ENCODE results near the gene EHD3.

Gene EHD3

GRCh38 chr2:31243053-31243452, 9.1 kb downstream of the EHD3 start:
- Histone ChIP-seq H3K9me3 (ENCODE audit: insufficient read depth, low read depth, low read length) (no peaks in the 10 kb centered on the region), H3K4me1 (ENCODE audit: insufficient read depth, low read length, poor library complexity, severe bottlenecking) (no peaks in the 10 kb centered on the region), H3K9ac (ENCODE audit: low read depth, low read length, poor library complexity, severe bottlenecking) (no peak overlapping the region), H2AFZ (ENCODE audit: low read length) (no peak overlapping the region), H3K4me2 (ENCODE audit: low read depth, low read length, poor library complexity, severe bottlenecking) (no peak overlapping the region), H3K27me3 (ENCODE audit: insufficient read depth, low read length, poor library complexity, severe bottlenecking) (no peaks in the 10 kb centered on the region), H3F3A (ENCODE audit: low read depth) (no peaks in the 10 kb centered on the region), H3K36me3 (ENCODE audit: insufficient read depth, low read length) (no peaks in the 10 kb centered on the region), H4K20me1 (ENCODE audit: insufficient read depth, low read length, poor library complexity, severe bottlenecking) (no peaks in the 10 kb centered on the region), H3K79me2 (ENCODE audit: insufficient read depth, low read length) (no peaks in the 10 kb centered on the region), H3K4me3 (ENCODE audit: low read length, poor library complexity, severe bottlenecking) (no peak overlapping the region), H3K9me2 (replicated peaks; ENCODE audit: low read depth, low read length) (no peaks in the 10 kb centered on the region)
- no peak for TF ChIP-seq CTCF (conservative IDR thresholded peaks at IDR 0.05; ENCODE audit: low read length)

DNA sequence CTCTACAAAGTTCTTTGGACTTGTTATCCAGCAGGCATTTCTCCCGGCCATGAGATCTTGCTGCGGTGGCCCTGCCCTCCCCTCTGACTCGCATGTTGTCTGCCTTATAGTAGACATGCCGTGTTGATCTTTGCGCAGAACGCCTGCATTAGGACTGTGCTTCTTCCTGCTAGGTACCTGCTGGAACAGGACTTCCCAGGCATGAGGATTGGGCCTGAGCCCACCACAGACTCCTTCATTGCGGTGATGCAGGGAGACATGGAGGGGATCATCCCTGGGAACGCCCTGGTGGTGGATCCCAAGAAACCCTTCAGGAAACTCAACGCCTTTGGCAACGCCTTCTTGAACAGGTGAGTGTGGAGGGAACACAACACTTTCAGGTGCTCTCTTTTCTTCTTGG, 10.1 kb downstream of the EHD3 start:
- Histone ChIP-seq H3K9me2 (replicated peaks; ENCODE audit: low read depth, low read length) (no peaks in the 10 kb centered on the region), H3K36me3 (ENCODE audit: insufficient read depth, low read length) (no peaks in the 10 kb centered on the region), H3K9ac (ENCODE audit: low read depth, low read length, poor library complexity, severe bottlenecking) (no peak overlapping the region), H3K27me3 (ENCODE audit: insufficient read depth, low read length, poor library complexity, severe bottlenecking) (no peaks in the 10 kb centered on the region), H3K79me2 (ENCODE audit: insufficient read depth, low read length) (no peaks in the 10 kb centered on the region), H4K20me1 (ENCODE audit: insufficient read depth, low read length, poor library complexity, severe bottlenecking) (no peaks in the 10 kb centered on the region), H3K4me3 (ENCODE audit: low read length, poor library complexity, severe bottlenecking) (no peak overlapping the region), H3K9me3 (ENCODE audit: insufficient read depth, low read depth, low read length) (no peaks in the 10 kb centered on the region), H2AFZ (ENCODE audit: low read length) (no peak overlapping the region), H3K4me2 (ENCODE audit: low read depth, low read length, poor library complexity, severe bottlenecking) (no peak overlapping the region), H3K4me1 (ENCODE audit: insufficient read depth, low read length, poor library complexity, severe bottlenecking) (no peaks in the 10 kb centered on the region), H3F3A (ENCODE audit: low read depth) (no peaks in the 10 kb centered on the region)
- TF ChIP-seq CTCF (conservative IDR thresholded peaks at IDR 0.05; ENCODE audit: low read length) (no peak), EZH2phosphoT487 (IDR thresholded peaks at IDR 0.05; ENCODE audit: borderline replicate concordance) (no peak)

GRCh38 chr2:31246184-31246852, 12.4 kb downstream of the EHD3 start:
- no peak overlapping the region for H2AFZ ChIP-seq (ENCODE audit: low read length)
- H3K9me2 ChIP-seq (replicated peaks; ENCODE audit: low read depth, low read length) = no peaks in the 10 kb centered on the region
- no peaks in the 10 kb centered on the region for H3F3A ChIP-seq (ENCODE audit: low read depth)
- no peaks in the 10 kb centered on the region for H4K20me1 ChIP-seq (ENCODE audit: insufficient read depth, low read length, poor library complexity, severe bottlenecking)
- no peak overlapping the region for H3K4me2 ChIP-seq (ENCODE audit: low read depth, low read length, poor library complexity, severe bottlenecking)
- H3K4me3 ChIP-seq (ENCODE audit: low read length, poor library complexity, severe bottlenecking) = no peak overlapping the region
- no peak for TF ChIP-seq CTCF (conservative IDR thresholded peaks at IDR 0.05; ENCODE audit: low read length)
- TF ChIP-seq EZH2phosphoT487 (IDR thresholded peaks at IDR 0.05; ENCODE audit: borderline replicate concordance) = no peak
- H3K9me3 ChIP-seq (ENCODE audit: insufficient read depth, low read depth, low read length) = no peaks in the 10 kb centered on the region
- H3K36me3 ChIP-seq (ENCODE audit: insufficient read depth, low read length) = no peaks in the 10 kb centered on the region
- no peaks in the 10 kb centered on the region for H3K79me2 ChIP-seq (ENCODE audit: insufficient read depth, low read length)
- no peaks in the 10 kb centered on the region for H3K27me3 ChIP-seq (ENCODE audit: insufficient read depth, low read length, poor library complexity, severe bottlenecking)
- H3K4me1 ChIP-seq (ENCODE audit: insufficient read depth, low read length, poor library complexity, severe bottlenecking) = no peaks in the 10 kb centered on the region
- H3K9ac ChIP-seq (ENCODE audit: low read depth, low read length, poor library complexity, severe bottlenecking) = no peak overlapping the region

All from Loucy (cell line).